Activated T-helper 1 cell treated with Interleukin-2 at 50 U/mL for 16 hours (primary cell): ENCODE data around the gene CSPG4.

ENCODE experiments used
- DNase-seq: peaks from one replicate; pipeline ENCODE4 v3.0.0-alpha.2; 2020; ENCODE audit warnings: low read depth

Gene CSPG4

DNA sequence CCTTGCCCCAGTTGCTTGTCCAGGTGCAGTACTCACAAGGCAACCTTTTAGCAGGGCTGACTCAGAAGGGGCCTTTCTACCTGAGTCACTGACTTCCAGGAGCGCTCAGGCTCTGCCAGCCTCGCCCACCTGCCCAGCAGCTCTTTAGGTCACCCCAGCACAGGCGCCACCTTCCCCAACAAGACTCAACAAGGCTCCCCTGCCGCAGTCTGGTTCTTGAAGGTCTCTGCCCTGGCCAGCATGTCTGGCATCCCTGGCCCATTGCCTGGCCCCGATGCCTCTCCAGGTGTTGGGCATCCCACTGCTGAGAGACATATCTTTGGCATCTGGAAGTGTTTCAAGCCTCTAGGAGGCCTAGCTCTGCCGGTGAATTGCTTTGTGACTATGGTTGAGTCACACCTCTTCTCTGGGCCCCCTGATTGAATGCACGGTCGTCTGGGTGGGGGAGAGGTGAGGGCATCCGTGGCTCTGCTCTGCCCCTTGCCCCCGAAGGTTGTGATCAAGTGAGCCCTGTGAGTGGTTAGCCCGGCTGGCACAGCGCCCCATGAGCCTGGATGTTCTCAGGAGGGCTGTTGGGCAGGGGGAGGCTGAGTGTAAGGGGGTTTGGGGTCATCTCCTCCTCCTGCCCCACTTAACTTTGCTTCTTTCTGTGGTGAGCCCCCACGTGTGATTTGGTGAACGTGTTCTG, 43.3 kb downstream of the CSPG4 start:
- DNase-seq, result no peak

GRCh38 chr15:75666823-75667501, 45.7 kb downstream of the CSPG4 start:
- DNase-seq, result no peak

DNA sequence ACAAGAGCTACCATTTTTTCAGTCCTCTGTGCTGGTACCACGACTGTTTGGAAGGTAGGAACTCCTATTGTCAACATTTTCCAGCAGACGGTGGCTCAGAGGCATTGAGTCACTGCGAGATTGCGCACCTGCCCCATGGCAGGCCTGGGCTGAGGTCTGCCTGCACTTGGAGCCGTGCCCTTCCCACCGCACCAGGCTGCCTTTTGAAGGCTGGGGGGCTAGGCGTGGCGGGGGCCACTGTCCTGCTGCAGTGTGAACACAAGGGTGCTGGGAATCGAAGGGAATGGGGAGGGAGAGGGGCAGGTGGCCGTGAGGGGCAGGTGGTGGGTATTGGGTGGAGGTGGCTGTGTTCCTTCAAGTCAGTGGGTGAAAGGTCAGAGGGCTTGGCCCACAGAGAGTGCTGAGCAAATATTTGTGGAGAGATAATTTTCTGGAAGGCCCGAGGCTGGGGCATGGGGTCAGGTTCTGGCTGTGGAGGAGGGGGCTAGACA, 48.7 kb downstream of the CSPG4 start:
- DNase-seq, result no peak

DNA sequence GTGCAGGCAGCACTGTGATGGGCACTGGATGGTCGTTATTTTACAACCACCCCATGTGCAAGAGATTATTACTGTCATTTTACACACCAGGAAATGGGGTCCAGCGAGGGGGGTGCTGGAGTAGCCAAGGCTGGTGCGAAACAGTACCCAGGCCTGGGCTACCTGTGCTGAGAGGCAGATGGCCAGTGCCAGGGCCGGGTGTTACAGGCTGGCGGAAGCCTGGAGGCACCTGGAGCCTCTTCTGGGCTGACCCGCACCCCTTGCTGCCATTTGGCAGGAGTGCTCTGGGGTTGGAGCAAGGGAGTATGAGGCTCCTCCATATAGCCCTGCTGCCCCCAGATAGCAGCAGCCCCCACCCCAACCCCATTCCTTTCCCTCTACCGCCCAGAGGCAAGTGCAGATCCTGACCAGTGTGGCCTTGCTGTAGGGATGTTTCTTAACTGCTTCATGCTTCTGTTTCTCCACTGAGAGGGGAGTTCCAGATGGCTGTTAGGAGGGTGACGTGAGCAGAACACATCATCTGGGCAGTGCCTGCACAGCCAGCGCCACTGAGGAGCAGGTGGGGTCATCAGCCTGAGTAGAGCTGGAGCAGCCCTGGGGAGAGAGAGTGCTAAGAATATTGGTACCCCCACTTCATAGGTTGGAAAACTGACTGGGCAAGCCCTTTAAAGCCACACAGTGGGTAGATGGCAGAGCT, 49.7 kb downstream of the CSPG4 start:
- DNase-seq, result no peak

DNA sequence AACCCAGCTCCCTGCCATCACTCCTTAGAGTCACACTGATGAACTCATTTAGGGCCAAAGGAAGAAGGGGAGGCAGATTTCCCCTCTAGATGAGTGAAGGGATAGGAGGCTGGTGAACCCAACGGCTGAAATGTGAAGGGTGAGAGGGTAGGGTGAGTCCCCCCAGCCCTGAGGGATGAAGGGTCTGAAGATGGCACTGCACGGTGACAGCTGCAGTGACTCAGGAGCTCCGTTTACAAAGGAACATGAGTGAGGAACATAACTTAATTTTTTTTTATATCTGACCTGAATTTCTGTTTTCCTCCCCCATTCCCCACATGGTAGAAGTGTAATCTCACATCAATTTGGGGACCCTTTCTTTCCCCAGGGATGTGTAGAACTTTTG, 50.9 kb downstream of the CSPG4 start:
- DNase-seq, result no peak

GRCh38 chr15:75661100-75661755, 51.4 kb downstream of the CSPG4 start:
- no peak for DNase-seq

DNA sequence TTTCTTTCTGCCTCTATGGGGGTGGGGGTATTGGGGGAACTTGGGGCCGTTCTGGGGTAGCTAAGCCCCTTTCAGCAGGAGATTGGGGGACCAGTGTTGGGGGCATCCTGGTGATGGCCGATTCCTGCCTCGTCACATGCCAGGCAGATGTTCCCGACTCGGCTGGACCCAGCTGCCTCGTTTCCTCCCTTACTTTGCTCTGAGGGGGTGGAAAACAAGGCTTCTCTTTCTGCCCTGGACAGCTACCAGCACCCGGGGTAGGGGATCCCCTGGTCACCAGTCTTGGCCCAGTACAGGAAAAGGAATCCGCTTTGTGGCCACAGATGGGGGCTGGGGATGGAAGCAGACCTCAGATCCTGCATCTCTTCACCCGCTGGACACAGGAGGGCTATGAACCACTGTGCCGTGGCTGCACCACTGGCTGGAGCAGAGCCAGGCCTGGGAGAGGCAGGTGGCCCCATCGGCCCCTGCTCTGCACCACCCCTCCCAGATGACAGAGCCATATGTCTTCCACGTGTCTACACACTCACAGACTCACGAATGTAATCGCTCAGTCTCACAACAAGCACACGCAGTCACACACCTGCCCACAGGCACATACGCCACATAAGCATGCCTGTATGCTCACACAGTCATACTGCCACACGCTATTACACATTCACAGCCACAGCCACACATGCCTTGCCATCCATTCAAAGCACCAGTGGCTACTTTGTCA, 52.6 kb downstream of the CSPG4 start:
- DNase-seq, result no peak

DNA sequence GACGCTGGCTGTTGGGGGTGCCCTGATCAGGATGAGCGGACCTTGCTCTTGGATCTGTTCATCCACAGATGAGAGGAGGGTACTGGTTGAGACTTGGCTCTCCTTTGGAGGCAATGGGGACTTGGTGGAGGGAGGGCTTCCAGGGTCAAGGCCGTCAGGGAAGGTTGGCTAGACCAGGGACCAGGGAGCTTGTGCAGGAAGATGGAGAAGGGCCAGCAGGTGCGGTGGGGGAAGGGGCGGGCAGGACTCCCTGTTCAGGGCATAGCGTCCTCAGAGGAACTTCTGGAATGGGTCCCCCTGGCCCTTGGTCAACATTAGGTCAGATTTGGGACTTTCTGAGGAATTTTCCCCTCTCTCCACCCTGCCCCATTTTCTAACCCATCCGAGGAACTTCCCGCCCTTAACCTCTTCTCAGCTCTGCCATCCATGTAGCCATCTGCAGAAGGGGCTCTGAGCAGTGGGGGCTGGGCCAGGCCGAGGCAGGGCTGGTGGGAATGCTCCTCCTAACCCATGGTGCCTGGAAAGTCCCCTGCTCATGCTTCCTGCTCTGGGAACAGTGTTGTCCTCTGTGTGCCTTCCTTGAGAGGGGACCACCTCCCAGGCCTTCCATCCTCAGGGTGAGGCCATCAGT, 53.4 kb downstream of the CSPG4 start:
- no peak for DNase-seq

- DNase-seq, result no peak
Observed at GRCh38 chr15:75656813-75657212, 55.8 kb downstream of the CSPG4 start.

DNA sequence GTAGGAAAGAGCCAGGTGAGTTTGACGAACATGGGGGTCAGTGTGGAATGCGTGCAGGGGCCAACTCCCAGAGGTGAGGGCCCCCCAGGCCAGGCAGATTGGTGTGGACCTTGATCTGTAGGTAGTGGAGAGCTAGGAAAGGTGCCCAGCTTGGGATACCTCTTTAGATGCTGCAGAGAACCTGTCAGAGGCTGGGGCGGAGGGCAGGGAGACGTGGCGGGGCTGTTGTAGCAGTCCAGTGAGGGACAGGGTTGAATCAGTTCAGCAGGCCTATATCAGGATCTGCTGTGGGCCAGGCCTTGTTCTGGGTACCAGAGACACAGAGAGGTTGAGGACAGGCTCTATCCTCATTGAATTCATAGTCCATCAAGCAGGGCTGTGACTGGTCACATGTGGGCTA, 56.3 kb downstream of the CSPG4 start:
- DNase-seq, result no peak

GRCh38 chr15:75655931-75656330, 56.7 kb downstream of the CSPG4 start:
- no peak for DNase-seq

GRCh38 chr15:75654201-75654907, 58.3 kb downstream of the CSPG4 start:
- no peak for DNase-seq

DNA sequence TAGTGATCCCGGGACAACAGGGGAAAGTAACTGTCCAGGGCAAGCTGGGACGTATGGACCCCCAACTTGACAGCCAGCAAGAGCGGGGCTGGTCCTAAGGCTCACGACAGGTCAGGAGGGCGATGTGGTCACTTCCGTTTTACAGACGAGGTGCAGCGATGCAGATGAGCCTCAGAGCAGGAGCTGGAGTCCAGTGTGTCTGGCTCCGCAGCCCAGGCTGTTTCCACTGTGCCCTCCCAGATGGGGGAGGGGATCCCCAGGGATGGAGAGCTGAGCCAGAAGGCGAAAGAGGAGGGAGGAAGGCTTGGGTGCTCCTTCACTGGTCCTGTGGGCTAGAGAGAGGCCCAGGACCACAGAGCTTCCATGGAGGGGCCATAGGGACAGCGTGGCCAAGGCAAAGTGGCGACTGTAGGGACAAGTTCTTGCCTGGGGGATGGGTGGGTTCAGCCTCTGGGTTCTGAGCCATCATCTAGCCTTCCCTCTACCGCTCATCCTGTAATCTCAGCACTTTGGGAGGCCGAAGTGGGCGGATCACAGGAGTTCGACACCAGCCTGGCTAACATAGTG, 59.2 kb downstream of the CSPG4 start:
- DNase-seq, result no peak

DNA sequence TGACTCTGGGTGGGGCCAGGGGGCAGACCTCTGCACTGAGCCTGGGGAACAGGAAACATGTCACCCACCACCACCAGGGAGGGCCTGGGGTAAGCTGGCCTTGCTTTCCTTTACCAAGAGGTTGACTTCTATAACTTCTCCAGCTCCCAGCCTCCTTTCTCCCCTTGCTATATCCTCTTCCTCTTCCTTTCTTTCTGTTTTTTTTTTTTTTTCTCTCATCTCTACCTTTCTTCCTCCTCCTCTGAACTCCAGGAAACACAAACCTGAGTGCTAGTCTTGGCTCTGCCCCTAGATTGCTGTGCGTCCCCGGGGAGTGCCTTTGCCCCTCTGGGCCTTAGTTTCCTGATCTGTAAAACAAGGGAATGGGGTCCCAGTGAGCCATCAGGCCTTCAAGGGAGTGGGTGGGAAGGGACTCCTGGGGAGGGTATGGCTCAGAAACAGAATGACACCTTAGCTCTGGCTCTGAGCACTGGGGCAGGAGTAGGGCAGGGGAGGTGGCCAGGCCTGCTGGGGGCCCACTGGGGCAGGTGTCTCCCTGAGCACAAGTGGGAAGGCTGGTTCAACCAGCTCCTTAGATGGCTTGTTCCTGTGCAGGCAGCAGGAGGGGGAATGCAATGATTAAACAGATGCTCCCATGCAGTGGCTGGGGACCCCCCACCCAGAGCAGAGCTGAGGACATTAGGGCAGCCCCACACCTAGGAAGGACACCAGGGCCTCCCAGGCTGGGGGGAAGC, 60.7 kb downstream of the CSPG4 start:
- DNase-seq, result no peak

DNA sequence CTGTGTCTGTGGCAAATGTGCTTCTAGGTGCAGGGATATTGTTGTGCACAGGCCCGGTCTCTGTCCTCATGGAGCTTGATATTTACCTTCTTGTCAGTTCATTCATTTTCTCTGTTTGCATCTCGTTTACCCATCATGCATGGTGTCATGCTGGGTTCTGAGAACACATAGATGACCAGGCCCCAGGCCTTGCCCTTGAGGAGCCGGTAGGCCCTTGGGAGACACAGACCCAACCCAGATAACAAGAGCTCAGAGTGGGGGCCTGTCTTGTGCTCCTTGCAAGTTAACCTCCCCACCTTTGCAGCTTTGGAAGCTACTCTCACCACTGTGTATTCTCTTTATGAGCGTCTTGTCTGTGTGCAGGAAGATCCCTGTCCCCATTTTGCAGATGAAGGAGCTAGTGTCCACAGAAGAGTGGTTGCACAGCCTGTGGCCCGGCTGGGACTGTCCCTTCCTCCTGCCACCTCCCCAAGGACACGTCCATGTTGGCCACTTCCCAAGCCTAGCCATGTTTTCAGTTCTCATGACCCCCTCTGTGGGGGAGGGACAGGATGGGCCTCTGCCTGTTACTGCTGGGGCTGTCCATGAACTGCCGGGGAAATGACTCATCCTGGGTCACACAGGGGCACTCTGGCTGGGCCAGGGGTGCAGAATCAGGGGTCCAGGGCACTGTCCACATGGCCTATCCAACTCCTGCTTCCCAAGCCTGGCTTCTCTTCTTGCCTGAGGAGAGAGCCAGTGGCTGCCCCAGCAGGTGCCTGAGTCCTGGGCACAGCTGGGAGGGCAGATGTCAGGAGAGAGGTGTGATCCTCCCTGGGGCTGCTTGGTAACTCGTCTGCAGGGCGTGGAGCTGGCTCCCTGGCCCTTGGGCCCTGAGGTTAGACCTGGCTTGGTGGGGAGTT, 61.5 kb downstream of the CSPG4 start:
- no peak for DNase-seq

DNA sequence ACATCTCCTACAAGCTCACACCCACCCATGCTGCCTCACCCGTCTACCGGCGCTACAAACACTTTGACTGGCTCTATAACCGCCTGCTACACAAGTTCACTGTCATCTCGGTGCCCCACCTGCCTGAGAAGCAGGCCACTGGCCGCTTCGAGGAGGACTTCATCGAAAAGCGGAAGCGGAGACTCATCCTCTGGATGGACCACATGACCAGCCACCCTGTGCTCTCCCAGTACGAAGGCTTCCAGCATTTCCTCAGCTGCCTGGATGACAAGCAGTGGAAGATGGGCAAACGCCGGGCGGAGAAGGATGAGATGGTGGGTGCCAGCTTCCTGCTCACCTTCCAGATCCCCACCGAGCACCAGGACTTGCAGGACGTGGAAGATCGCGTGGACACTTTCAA, 62.8 kb downstream of the CSPG4 start:
- no peak for DNase-seq

DNA sequence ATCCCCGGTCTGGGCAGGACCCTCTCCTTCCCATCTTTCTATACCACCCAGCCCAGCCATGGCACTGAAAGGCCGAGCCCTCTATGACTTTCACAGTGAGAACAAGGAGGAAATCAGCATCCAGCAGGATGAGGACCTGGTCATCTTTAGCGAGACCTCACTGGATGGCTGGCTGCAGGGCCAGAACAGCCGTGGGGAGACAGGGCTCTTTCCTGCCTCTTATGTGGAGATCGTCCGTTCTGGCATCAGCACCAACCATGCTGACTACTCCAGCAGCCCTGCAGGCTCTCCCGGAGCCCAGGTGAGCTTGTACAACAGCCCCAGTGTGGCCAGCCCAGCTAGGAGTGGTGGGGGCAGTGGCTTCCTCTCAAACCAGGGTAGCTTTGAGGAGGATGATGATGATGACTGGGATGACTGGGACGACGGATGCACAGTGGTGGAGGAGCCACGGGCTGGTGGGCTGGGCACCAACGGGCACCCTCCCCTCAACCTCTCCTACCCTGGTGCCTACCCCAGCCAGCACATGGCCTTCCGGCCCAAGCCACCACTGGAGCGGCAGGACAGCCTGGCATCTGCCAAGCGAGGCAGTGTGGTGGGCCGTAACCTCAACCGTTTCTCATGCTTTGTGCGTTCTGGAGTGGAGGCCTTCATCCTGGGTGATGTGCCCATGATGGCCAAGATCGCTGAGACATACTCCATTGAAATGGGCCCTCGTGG, 63.4 kb downstream of the CSPG4 start:
- DNase-seq, result no peak
